ENCODE measurements around the gene UCN.

DNA sequence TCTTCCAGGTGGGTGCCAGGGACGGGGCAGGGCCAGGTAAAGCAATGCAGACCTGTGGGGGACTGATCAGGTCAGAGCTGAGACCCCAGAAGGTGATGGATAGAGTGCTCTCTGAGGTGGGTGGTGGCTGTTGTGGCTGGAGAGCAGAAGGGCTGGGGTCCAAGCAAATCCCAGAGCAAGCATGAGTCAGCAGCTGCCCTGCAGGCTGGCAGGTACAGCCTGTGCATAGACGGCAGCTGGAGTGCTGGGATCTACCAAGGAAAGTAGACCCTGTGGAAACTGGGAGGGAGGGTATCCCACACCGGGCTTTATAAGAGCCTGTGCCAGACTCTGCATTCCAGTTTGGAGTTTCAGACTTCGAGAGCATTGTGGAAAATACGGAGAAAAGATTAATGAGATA is 25.4 kb downstream of the UCN start:
- TF ChIP-seq, protein P1, sequence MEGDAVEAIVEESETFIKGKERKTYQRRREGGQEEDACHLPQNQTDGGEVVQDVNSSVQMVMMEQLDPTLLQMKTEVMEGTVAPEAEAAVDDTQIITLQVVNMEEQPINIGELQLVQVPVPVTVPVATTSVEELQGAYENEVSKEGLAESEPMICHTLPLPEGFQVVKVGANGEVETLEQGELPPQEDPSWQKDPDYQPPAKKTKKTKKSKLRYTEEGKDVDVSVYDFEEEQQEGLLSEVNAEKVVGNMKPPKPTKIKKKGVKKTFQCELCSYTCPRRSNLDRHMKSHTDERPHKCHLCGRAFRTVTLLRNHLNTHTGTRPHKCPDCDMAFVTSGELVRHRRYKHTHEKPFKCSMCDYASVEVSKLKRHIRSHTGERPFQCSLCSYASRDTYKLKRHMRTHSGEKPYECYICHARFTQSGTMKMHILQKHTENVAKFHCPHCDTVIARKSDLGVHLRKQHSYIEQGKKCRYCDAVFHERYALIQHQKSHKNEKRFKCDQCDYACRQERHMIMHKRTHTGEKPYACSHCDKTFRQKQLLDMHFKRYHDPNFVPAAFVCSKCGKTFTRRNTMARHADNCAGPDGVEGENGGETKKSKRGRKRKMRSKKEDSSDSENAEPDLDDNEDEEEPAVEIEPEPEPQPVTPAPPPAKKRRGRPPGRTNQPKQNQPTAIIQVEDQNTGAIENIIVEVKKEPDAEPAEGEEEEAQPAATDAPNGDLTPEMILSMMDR (IDR thresholded peaks at IDR 0.05) = no peak
- TF ChIP-seq POLR2A (IDR thresholded peaks at IDR 0.05; ENCODE audit: low read depth) (no peak), POLR2AphosphoS5 (IDR thresholded peaks at IDR 0.05) (no peak), EP300 (IDR thresholded peaks at IDR 0.05) (no peak)
